SK-N-SH (cell line): ENCODE measurements around the gene CR1. TPM values are rescaled to one million over a fixed set of nuclear protein-coding genes. Genes with fewer than 3 reads are reported as not detected.

Experiments used
- CTCF ChIA-PET: fragments of 300-600, 350-600 bp; formaldehyde crosslinking; extraction: SDS; loops from one replicate; lab custom pipeline; 2021; lab: Yijun Ruan, JAX
- POLR2A ChIA-PET: fragments of 350-600 bp; sonication (Branson Sonifier 250); formaldehyde crosslinking; extraction: SDS; loops from one replicate; lab custom pipeline; 2020; ENCODE audit warnings: antibody characterized with exemption, inconsistent platforms; lab: Yijun Ruan, JAX
- DNase-seq: peaks from one replicate; pipeline ENCODE4 v3.0.0; 2012
- H2AFZ ChIP-seq: fragments of 200-600 bp; sonication (generic); 2 replicates; pipeline ENCODE4 v1.8.1; 2016; ENCODE audit warnings: antibody characterized with exemption, mild to moderate bottlenecking, low read depth
- H3F3A ChIP-seq: fragments of 200-600 bp; sonication (generic); replicated peaks from 2 replicates; pipeline ENCODE3; 2016; ENCODE audit warnings: antibody characterized with exemption, mild to moderate bottlenecking; ENCODE audit not compliant: insufficient read depth
- H3K27ac ChIP-seq, 2 experiments: fragments of 200-500 bp in 1 of 2; fragments of 200-600 bp in 1 of 2; sonication (Bioruptor generic) in 1 of 2; sonication (generic), shearing (Covaris generic) in 1 of 2; 2 replicates each; pipeline versions ENCODE4 v1.5.1 to v1.6.1; 2014 to 2016; ENCODE audit warnings: low read depth in 2 of 2, inconsistent platforms in 1 of 2, low read length in 1 of 2, mild to moderate bottlenecking in 1 of 2, mixed read lengths in 1 of 2
- H3K27me3 ChIP-seq: fragments of 200-600 bp; sonication (generic), shearing (Covaris generic); 2 replicates; pipeline ENCODE4 v1.6.1; 2016; ENCODE audit warnings: mixed run types; ENCODE audit not compliant: insufficient read depth
- H3K36me3 ChIP-seq, 2 experiments: fragments of 200-500 bp in 1 of 2; fragments of 200-600 bp in 1 of 2; sonication (Bioruptor generic) in 1 of 2; sonication (generic) in 1 of 2; replicated peaks in 1 of 2; 2 replicates each; pipeline versions ENCODE3 to v1.5.1; 2014 to 2016; ENCODE audit warnings: low read length in 1 of 2, mild to moderate bottlenecking in 1 of 2; ENCODE audit not compliant: insufficient read depth in 2 of 2, control insufficient read depth in 1 of 2
- H3K4me1 ChIP-seq, 2 experiments: fragments of 200-500 bp in 1 of 2; fragments of 200-600 bp in 1 of 2; sonication (Bioruptor generic) in 1 of 2; sonication (generic), shearing (Covaris generic) in 1 of 2; 2 replicates each; pipeline versions ENCODE4 v1.5.1 to v1.6.1; 2014 to 2016; ENCODE audit warnings: low read depth in 1 of 2, low read length in 1 of 2, mixed run types in 1 of 2; ENCODE audit not compliant: insufficient read depth in 2 of 2, control insufficient read depth in 1 of 2
- H3K4me2 ChIP-seq: fragments of 200-600 bp; sonication (generic), shearing (Covaris generic); 2 replicates; pipeline ENCODE4 v1.6.1; 2017; ENCODE audit warnings: mixed run types
- H3K4me3 ChIP-seq, 2 experiments: fragments of 200-500 bp in 1 of 2; fragments of 200-600 bp in 1 of 2; sonication (Bioruptor generic) in 1 of 2; sonication (generic), shearing (Covaris generic) in 1 of 2; 2 replicates each; pipeline versions ENCODE4 v1.5.1 to v1.8.1; 2014 to 2016; ENCODE audit warnings: low read depth in 2 of 2, inconsistent platforms in 1 of 2, low read length in 1 of 2, mild to moderate bottlenecking in 1 of 2, mixed read lengths in 1 of 2, moderate library complexity in 1 of 2
- H3K79me2 ChIP-seq: fragments of 200-600 bp; sonication (generic); 2 replicates; pipeline ENCODE4 v1.8.1; 2017; ENCODE audit warnings: mild to moderate bottlenecking; ENCODE audit not compliant: insufficient read depth
- H3K9ac ChIP-seq: fragments of 200-600 bp; sonication (generic); 2 replicates; pipeline ENCODE4 v1.6.1; 2017; ENCODE audit warnings: mixed run types
- H3K9me2 ChIP-seq: fragments of 200-600 bp; sonication (generic); 2 replicates; pipeline ENCODE4 v1.6.1; 2017; ENCODE audit warnings: mixed run types
- H3K9me3 ChIP-seq: fragments of 200-600 bp; sonication (generic); 2 replicates; pipeline ENCODE4 v1.6.1; 2017; ENCODE audit warnings: mixed run types, mild to moderate bottlenecking, moderate library complexity
- H4K20me1 ChIP-seq: fragments of 200-600 bp; sonication (generic); 2 replicates; pipeline ENCODE4 v1.6.1; 2017; ENCODE audit warnings: mild to moderate bottlenecking, mixed run types; ENCODE audit not compliant: insufficient read depth
- ELF1 ChIP-seq: IDR thresholded peaks from 2 replicates; pipeline ENCODE4 v1.4.0; 2012
- EP300 ChIP-seq, 2 experiments: IDR thresholded peaks; 2 replicates each; pipeline versions ENCODE4 v1.4.0 to v1.6.1; 2012; ENCODE audit warnings: borderline replicate concordance in 1 of 2, low read depth in 1 of 2, low read length in 1 of 2
- FOXM1 ChIP-seq: IDR thresholded peaks from 2 replicates; pipeline ENCODE4 v1.4.0; 2012; ENCODE audit warnings: low read depth, mild to moderate bottlenecking
- GABPA ChIP-seq: IDR thresholded peaks from 2 replicates; pipeline ENCODE4 v1.4.0; 2012; ENCODE audit warnings: low read depth, mild to moderate bottlenecking
- JUND ChIP-seq: IDR thresholded peaks from 2 replicates; pipeline ENCODE4 v1.4.0; 2012
- MEF2A ChIP-seq: IDR thresholded peaks from 2 replicates; pipeline ENCODE4 v1.4.0; 2012; ENCODE audit warnings: low read depth, borderline replicate concordance
- MXI1 ChIP-seq: IDR thresholded peaks from 2 replicates; pipeline ENCODE4 v1.6.1; 2012; ENCODE audit warnings: mild to moderate bottlenecking, low read depth, low read length, improper control_type of control experiment
- NFIC ChIP-seq: IDR thresholded peaks from 2 replicates; pipeline ENCODE4 v1.4.0; 2012; ENCODE audit warnings: borderline replicate concordance
- POLR2AphosphoS5 ChIP-seq: IDR thresholded peaks from 2 replicates; pipeline ENCODE4 v1.6.1; 2012; ENCODE audit warnings: low read depth, low read length
- RAD21 ChIP-seq: IDR thresholded peaks from 2 replicates; pipeline ENCODE4 v1.6.1; 2012; ENCODE audit warnings: mild to moderate bottlenecking, low read length
- RCOR1 ChIP-seq: fragments of 150-350 bp; IDR thresholded peaks from 2 replicates; pipeline ENCODE4 v1.6.1; 2017; ENCODE audit warnings: antibody characterized with exemption, low read length
- REST ChIP-seq: IDR thresholded peaks from 2 replicates; pipeline ENCODE4 v1.6.1; 2012; ENCODE audit warnings: mild to moderate bottlenecking, low read depth, low read length, moderate library complexity
- RFX5 ChIP-seq: IDR thresholded peaks from 2 replicates; pipeline ENCODE4 v1.6.1; 2012; ENCODE audit warnings: mild to moderate bottlenecking, improper control_type of control experiment, low read length
- SMC3 ChIP-seq: IDR thresholded peaks from 2 replicates; pipeline ENCODE4 v1.6.1; 2012; ENCODE audit warnings: low read depth, low read length, improper control_type of control experiment
- polyA plus RNA-seq, 3 experiments: library from polyadenylated mRNA; depleted of rRNA; stranded (reverse); fragments of >200 nt; gene quantifications; 2 replicates each; pipeline ENCODE4 v1.2.3, GENCODE V29; 2012

The CR1 gene
- polyA plus RNA-seq, 1 of the 3 experiments (the other 2 are of a cell fraction), result not detected

GRCh38 chr1:207691010-207691409 is 195.1 kb downstream of the CR1 start:
- no peaks in the 10 kb centered on the region for H3K9me2 ChIP-seq
- no peak overlapping the region for H3K9ac ChIP-seq
- no peak for DNase-seq
- H3K79me2 ChIP-seq, result no peaks in the 10 kb centered on the region
- H4K20me1 ChIP-seq, result no peaks in the 10 kb centered on the region
- no peak overlapping the region for H3K27ac ChIP-seq
- no peak overlapping the region for H3K4me2 ChIP-seq
- ChIA-PET POLR2A (no interaction called here), CTCF (interaction anchor here (1.2 kb wide), 1 partner anchor 19 kb away, joined by 4 read pairs; no protein-coding TSS in a partner anchor)
- no peak for TF ChIP-seq RCOR1
- TF ChIP-seq EP300 (IDR thresholded peaks at IDR 0.05; ENCODE audit: borderline replicate concordance in 1 of 2, low read depth in 1 of 2, low read length in 1 of 2), result no peak
- TF ChIP-seq RAD21, result no peak
- TF ChIP-seq RFX5, result no peak
- TF ChIP-seq MEF2A, result no peak
- no peak for TF ChIP-seq ELF1
- no peak for TF ChIP-seq SMC3
- TF ChIP-seq MXI1, result no peak
- no peak for TF ChIP-seq POLR2AphosphoS5
- TF ChIP-seq REST, result no peak
- TF ChIP-seq NFIC, result no peak
- no peak for TF ChIP-seq JUND
- TF ChIP-seq GABPA, result no peak
- TF ChIP-seq FOXM1, result no peak
- no peaks in the 10 kb centered on the region for H3K4me1 ChIP-seq
- no peak overlapping the region for H3K4me3 ChIP-seq
- H3F3A ChIP-seq, result no peaks in the 10 kb centered on the region
- H3K27me3 ChIP-seq, result 0 out of 2 replicates have a peak, but pooled peaks cover 4% of the 10 kb centered on the region
- H3K36me3 ChIP-seq, result no peaks in the 10 kb centered on the region
- H2AFZ ChIP-seq, result no peak overlapping the region
- no peaks in the 10 kb centered on the region for H3K9me3 ChIP-seq

Other genes starting within 250 kb of the CR1 start
- 10.4 and 14.7 TPM in 2 replicates for gene CD55, start 174.5 kb upstream of the CR1 start, polyA plus RNA-seq (2012; rRNA removed)
- not detected in 2 replicates for gene CR2, start 41.8 kb upstream of the CR1 start, polyA plus RNA-seq (2012; rRNA removed)
- not detected in 2 replicates for gene CR1L, start 149.0 kb downstream of the CR1 start, polyA plus RNA-seq (2012; rRNA removed)